IMR-90 (cell line): ENCODE results near the gene MFSD6. TPM values are rescaled to one million over a fixed set of nuclear protein-coding genes. Genes with fewer than 3 reads are reported as not detected.

ENCODE experiments used
- ATAC-seq: fragments of 200-7000 bp; cut with Tn5 transposase; 2 replicates; pipeline ENCODE4 v1.9.1; 2020; ENCODE audit warnings: low read depth, mild to moderate bottlenecking, moderate library complexity
- BruUV-seq: library from RNA; stranded (reverse); fragments of 400-500 nt; replicated peaks from 2 replicates; lab custom pipeline; 2021; lab: Mats Ljungman, UMichigan
- CTCF ChIA-PET: fragments of 300-600 bp; formaldehyde crosslinking; extraction: SDS; loops from one replicate; lab custom pipeline; 2021; ENCODE audit warnings: antibody characterized with exemption; lab: Yijun Ruan, JAX
- POLR2A ChIA-PET: fragments of 300-600 bp; sonication (Branson Sonifier 250); formaldehyde crosslinking; loops from one replicate; lab custom pipeline; 2022; ENCODE audit warnings: antibody characterized with exemption; ENCODE audit not compliant: unreplicated experiment; lab: Charles Lee
- DNase-seq: peaks from one replicate; pipeline ENCODE4 v3.0.0; 2013
- H2AFZ ChIP-seq: replicated peaks from 2 replicates; pipeline ENCODE3; 2013; ENCODE audit warnings: low read length, mild to moderate bottlenecking; ENCODE audit not compliant: poor library complexity
- H2AK5ac ChIP-seq: 2 replicates; pipeline ENCODE4 v1.6.1; 2013; ENCODE audit warnings: low read depth, low read length, inconsistent platforms
- H2AK9ac ChIP-seq: replicated peaks from 2 replicates; pipeline ENCODE3; 2013; ENCODE audit warnings: mild to moderate bottlenecking, low read depth, low read length, moderate library complexity; ENCODE audit not compliant: poor library complexity
- H2BK120ac ChIP-seq: 2 replicates; pipeline ENCODE4 v1.6.1; 2013; ENCODE audit warnings: low read depth, low read length, inconsistent platforms
- H2BK15ac ChIP-seq: 3 replicates; pipeline ENCODE4 v1.6.1; 2013; ENCODE audit warnings: low read depth, low read length, inconsistent platforms
- H2BK20ac ChIP-seq: 2 replicates; pipeline ENCODE4 v1.6.1; 2013; ENCODE audit warnings: low read depth, mild to moderate bottlenecking, inconsistent platforms, low read length, moderate library complexity
- H2BK5ac ChIP-seq: 2 replicates; pipeline ENCODE4 v1.6.1; 2013; ENCODE audit warnings: mild to moderate bottlenecking, low read depth, low read length, inconsistent platforms; ENCODE audit not compliant: poor library complexity, severe bottlenecking
- H3K14ac ChIP-seq: replicated peaks from 2 replicates; pipeline ENCODE4 v1.6.1; 2013; ENCODE audit warnings: low read depth, low read length, inconsistent platforms
- H3K18ac ChIP-seq: 2 replicates; pipeline ENCODE4 v1.6.1; 2013; ENCODE audit warnings: low read depth, low read length, control low read depth
- H3K23ac ChIP-seq: 2 replicates; pipeline ENCODE4 v1.6.1; 2013; ENCODE audit warnings: low read depth, low read length, inconsistent platforms
- H3K27ac ChIP-seq: 2 replicates; pipeline ENCODE4 v1.5.1; 2013; ENCODE audit warnings: mild to moderate bottlenecking, control low read depth, low read length; ENCODE audit not compliant: insufficient read depth
- H3K27me3 ChIP-seq: 2 replicates; pipeline ENCODE4 v1.6.1; 2013; ENCODE audit warnings: low read length; ENCODE audit not compliant: control insufficient read depth, insufficient read depth
- H3K36me3 ChIP-seq: 2 replicates; pipeline ENCODE4 v1.6.1; 2013; ENCODE audit warnings: low read length, mixed read lengths; ENCODE audit not compliant: control insufficient read depth, insufficient read depth
- H3K4ac ChIP-seq: 2 replicates; pipeline ENCODE4 v1.6.1; 2013; ENCODE audit warnings: low read depth, low read length, inconsistent platforms
- H3K4me1 ChIP-seq: 2 replicates; pipeline ENCODE4 v1.6.1; 2013; ENCODE audit warnings: low read length, mixed read lengths; ENCODE audit not compliant: control insufficient read depth, insufficient read depth
- H3K4me2 ChIP-seq: 2 replicates; pipeline ENCODE4 v1.6.1; 2013; ENCODE audit warnings: low read depth, mild to moderate bottlenecking, control low read depth, low read length, moderate library complexity
- H3K4me3 ChIP-seq: 2 replicates; pipeline ENCODE4 v1.5.1; 2013; ENCODE audit warnings: low read depth, mild to moderate bottlenecking, control low read depth, low read length, moderate library complexity; ENCODE audit not compliant: insufficient read depth
- H3K56ac ChIP-seq: 2 replicates; pipeline ENCODE4 v1.6.1; 2013; ENCODE audit warnings: low read length, inconsistent platforms; ENCODE audit not compliant: insufficient read depth; ENCODE audit errors: extremely low read depth
- H3K79me1 ChIP-seq, 2 experiments: 2 replicates each; pipeline ENCODE4 v1.6.1; 2013; ENCODE audit warnings: low read length in 2 of 2, inconsistent platforms in 1 of 2, low read depth in 1 of 2
- H3K9ac ChIP-seq: 2 replicates; pipeline ENCODE4 v1.6.1; 2013; ENCODE audit warnings: low read depth, low read length, control low read depth
- H3K9me1 ChIP-seq: 2 replicates; pipeline ENCODE4 v1.6.1; 2013; ENCODE audit warnings: low read length, inconsistent platforms; ENCODE audit not compliant: insufficient read depth
- H3K9me3 ChIP-seq: 2 replicates; pipeline ENCODE4 v1.6.1; 2013; ENCODE audit warnings: low read length; ENCODE audit not compliant: control insufficient read depth, insufficient read depth
- H4K20me1 ChIP-seq: 2 replicates; pipeline ENCODE4 v1.6.1; 2013; ENCODE audit warnings: low read length, inconsistent platforms; ENCODE audit not compliant: insufficient read depth
- H4K5ac ChIP-seq: 2 replicates; pipeline ENCODE4 v1.6.1; 2013; ENCODE audit warnings: mild to moderate bottlenecking, low read depth, low read length, control low read depth
- H4K8ac ChIP-seq, 2 experiments: 2 replicates each; pipeline ENCODE4 v1.6.1; 2013; ENCODE audit warnings: low read depth in 2 of 2, low read length in 2 of 2, control low read depth in 1 of 2, inconsistent platforms in 1 of 2
- H4K91ac ChIP-seq: 2 replicates; pipeline ENCODE4 v1.6.1; 2013; ENCODE audit warnings: low read depth, low read length, inconsistent platforms; ENCODE audit not compliant: insufficient read depth
- CEBPB ChIP-seq: IDR thresholded peaks from 2 replicates; pipeline ENCODE4 v1.6.1; 2012; ENCODE audit warnings: low read depth, low read length, improper control_type of control experiment
- NFE2L2 ChIP-seq: fragments of 150-350 bp; IDR thresholded peaks from 2 replicates; pipeline ENCODE4 v1.6.1; 2016; ENCODE audit warnings: low read depth, mild to moderate bottlenecking, low read length
- POLR2A ChIP-seq: IDR thresholded peaks from 2 replicates; pipeline ENCODE4 v1.6.1; 2012; ENCODE audit warnings: mild to moderate bottlenecking, low read depth, low read length
- RAD21 ChIP-seq: IDR thresholded peaks from 2 replicates; pipeline ENCODE4 v1.6.1; 2012; ENCODE audit warnings: low read length, improper control_type of control experiment
- RCOR1 ChIP-seq: IDR thresholded peaks from 2 replicates; pipeline ENCODE4 v1.6.1; 2012; ENCODE audit warnings: mild to moderate bottlenecking, low read length, improper control_type of control experiment; ENCODE audit not compliant: insufficient replicate concordance
- WGBS, 2 experiments: methylation state at CpG; one replicate each; pipeline versions ENCODE4 v1.1.5 to v1.1.7; 2013; ENCODE audit warnings: missing lambda C conversion rate in 2 of 2; ENCODE audit not compliant: insufficient read length in 1 of 2; ENCODE audit errors: extremely low coverage in 2 of 2; 5-methylcytosine and 5-hydroxymethylcytosine counted together
- dilution Hi-C: fragments of 300-500 bp; cut with HindIII; formaldehyde crosslinking; loops from one replicate; pipeline ENCODE4 v1.14.3; 2018; ENCODE audit warnings: low sequenced_read_pairs; ENCODE audit not compliant: unreplicated experiment
- in situ Hi-C: fragments of 300-500 bp; cut with MboI; formaldehyde crosslinking; loops from 3 replicates; pipeline ENCODE4 v1.14.3; 2019; ENCODE audit warnings: low sequenced_read_pairs, inconsistent platforms, mixed read lengths
- intact Hi-C: fragments of 100-400 bp; cut with micrococcal nuclease; formaldehyde crosslinking; loops from 2 replicates; pipeline ENCODE4 v1.10.0; 2022
- polyA plus RNA-seq, 3 experiments: library from polyadenylated mRNA; depleted of rRNA; stranded (reverse); fragments of >200 nt; gene quantifications; 2 replicates each; pipeline ENCODE4 v1.2.3, GENCODE V29; 2012; ENCODE audit warnings: low replicate concordance in 1 of 3
- total RNA-seq: library from RNA; depleted of rRNA; stranded (reverse); fragments of >200 nt; gene quantifications from 2 replicates; pipeline ENCODE4 v1.2.3, GENCODE V29; 2012

MFSD6 gene
- total and polyA plus RNA-seq, 2 of the 4 experiments (the other 2 are of a cell fraction), result 4.2 to 7.7 TPM

DNA sequence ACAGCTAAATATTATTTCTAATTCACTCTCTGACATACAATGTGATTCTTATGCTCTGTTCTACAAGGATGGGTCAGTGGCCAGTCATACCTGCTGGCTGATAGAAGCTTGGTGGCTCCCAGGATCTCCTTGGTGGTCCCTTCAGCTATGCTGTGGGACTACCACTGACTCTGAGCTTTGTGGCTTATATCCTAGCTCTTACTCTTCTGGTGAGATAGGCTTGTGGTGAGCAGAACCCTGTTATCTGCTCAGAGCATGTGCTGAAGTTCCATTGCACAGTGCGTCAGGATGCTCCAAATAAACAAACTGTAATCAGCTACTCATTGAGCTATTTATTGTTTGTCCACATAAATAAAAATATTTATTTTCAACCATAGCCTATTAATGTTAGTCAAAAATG, 51.7 kb downstream of the MFSD6 start:
- dilution Hi-C loops (no loop called here), in situ Hi-C loops (no loop called here), intact Hi-C loops (no loop called here)
- H2AK9ac ChIP-seq, result no peak overlapping the region
- DNase-seq, result no peak
- H3K56ac ChIP-seq, result no peak overlapping the region
- no peaks in the 10 kb centered on the region for H4K20me1 ChIP-seq
- no peak overlapping the region for H2BK15ac ChIP-seq
- H3K9ac ChIP-seq, result no peak overlapping the region
- no peak overlapping the region for H2AK5ac ChIP-seq
- H2BK120ac ChIP-seq, result no peak overlapping the region
- no peaks in the 10 kb centered on the region for H3K9me3 ChIP-seq
- H3K27ac ChIP-seq, result no peak overlapping the region
- H3K4me3 ChIP-seq, result no peak overlapping the region
- no peak overlapping the region for H3K18ac ChIP-seq
- H4K5ac ChIP-seq, result no peak overlapping the region
- no peaks in the 10 kb centered on the region for H3K79me1 ChIP-seq
- TF ChIP-seq RAD21 (no peak), CEBPB (no peak), POLR2A (no peak), RCOR1 (no peak), NFE2L2 (no peak)
- no peaks in the 10 kb centered on the region for H3K27me3 ChIP-seq
- H3K14ac ChIP-seq, result no peak overlapping the region
- peaks cover 3% of the 10 kb centered on the region; the same call in 1 of the 2 replicates for H3K9me1 ChIP-seq
- no peak overlapping the region for H3K4me2 ChIP-seq
- no peak overlapping the region for H4K8ac ChIP-seq
- no CpG with 5 or more reads among the region's 1 CpG for WGBS, 2 experiments
- H2BK20ac ChIP-seq, result no peak overlapping the region
- CTCF ChIA-PET, result no interaction called here
- POLR2A ChIA-PET, result interaction anchor here (0.5 kb wide), 1 partner anchor 253 kb away, joined by 3 read pairs; no protein-coding TSS in a partner anchor
- H3K4ac ChIP-seq, result no peak overlapping the region
- no peak for ATAC-seq
- H3K23ac ChIP-seq, result no peak overlapping the region
- no TSS peak for BruUV-seq
- no peak overlapping the region for H4K91ac ChIP-seq
- H2BK5ac ChIP-seq, result no peak overlapping the region
- no peak overlapping the region for H2AFZ ChIP-seq
- H3K36me3 ChIP-seq, result no peaks in the 10 kb centered on the region
- no peaks in the 10 kb centered on the region for H3K4me1 ChIP-seq
